ENCODE data around the gene AVPR1A.

AVPR1A gene

GRCh38 chr12:63150713-63151622 lies at the start of gene AVPR1A:
Gene AVPR1A (minus strand): TSS chr12:63151201. CDS start chr12:63150836, 365 bp downstream.
- no peaks in the 10 kb centered on the region for H3F3A ChIP-seq (ENCODE audit: control insufficient read depth, insufficient read depth)
- no peaks in the 10 kb centered on the region for H3K36me3 ChIP-seq (ENCODE audit: control insufficient read depth, low read length)
- H3K9me3 ChIP-seq (ENCODE audit: control insufficient read depth, insufficient read depth, low read length): peaks cover 5% of the 10 kb centered on the region; the same call in 1 of the 2 replicates
- H3K79me2 ChIP-seq (ENCODE audit: control insufficient read depth, low read length): no peaks in the 10 kb centered on the region
- no peaks in the 10 kb centered on the region for H3K27me3 ChIP-seq (ENCODE audit: control insufficient read depth, low read length)
- H4K20me1 ChIP-seq (ENCODE audit: control insufficient read depth, insufficient read depth, low read depth, low read length): no peaks in the 10 kb centered on the region
- no peak within 1 kb of the TSS for H3K4me3 ChIP-seq (ENCODE audit: low read length)
- H3K27ac ChIP-seq (ENCODE audit: low read depth, low read length): no peak within 1 kb of the TSS
- no peaks in the 10 kb centered on the region for H3K4me1 ChIP-seq (ENCODE audit: control insufficient read depth, low read length)
- H3K4me2 ChIP-seq (ENCODE audit: low read length): no peak within 1 kb of the TSS
- H3K9me2 ChIP-seq (replicated peaks; ENCODE audit: control insufficient read depth, low read length): no peaks in the 10 kb centered on the region
- TF ChIP-seq EZH2phosphoT487 (IDR thresholded peaks at IDR 0.05; ENCODE audit: borderline replicate concordance, low read length) (no peak), CTCF (IDR thresholded peaks at IDR 0.05; ENCODE audit: low read depth, low read length, poor library complexity, severe bottlenecking) (no peak)

GRCh38 chr12:63196168-63196567 lies 45.2 kb upstream of the AVPR1A start:
- H3K27ac ChIP-seq (ENCODE audit: low read depth, low read length): no peak overlapping the region
- H3K27me3 ChIP-seq (ENCODE audit: control insufficient read depth, low read length): no peaks in the 10 kb centered on the region
- H4K20me1 ChIP-seq (ENCODE audit: control insufficient read depth, insufficient read depth, low read depth, low read length): no peaks in the 10 kb centered on the region
- no peak for TF ChIP-seq EZH2phosphoT487 (IDR thresholded peaks at IDR 0.05; ENCODE audit: borderline replicate concordance, low read length)
- no peak for TF ChIP-seq CTCF (IDR thresholded peaks at IDR 0.05; ENCODE audit: low read depth, low read length, poor library complexity, severe bottlenecking)
- H3K9me3 ChIP-seq (ENCODE audit: control insufficient read depth, insufficient read depth, low read length): no peaks in the 10 kb centered on the region
- H3F3A ChIP-seq (ENCODE audit: control insufficient read depth, insufficient read depth): no peaks in the 10 kb centered on the region
- no peaks in the 10 kb centered on the region for H3K4me1 ChIP-seq (ENCODE audit: control insufficient read depth, low read length)
- H3K9me2 ChIP-seq (replicated peaks; ENCODE audit: control insufficient read depth, low read length): no peaks in the 10 kb centered on the region
- H3K4me2 ChIP-seq (ENCODE audit: low read length): no peak overlapping the region
- no peak overlapping the region for H3K4me3 ChIP-seq (ENCODE audit: low read length)
- H3K36me3 ChIP-seq (ENCODE audit: control insufficient read depth, low read length): no peaks in the 10 kb centered on the region
- H3K79me2 ChIP-seq (ENCODE audit: control insufficient read depth, low read length): no peaks in the 10 kb centered on the region

GRCh38 chr12:63179224-63179623 lies 28.2 kb upstream of the AVPR1A start:
- Histone ChIP-seq H3K27me3 (ENCODE audit: control insufficient read depth, low read length) (no peaks in the 10 kb centered on the region), H3K79me2 (ENCODE audit: control insufficient read depth, low read length) (no peaks in the 10 kb centered on the region), H3K9me2 (replicated peaks; ENCODE audit: control insufficient read depth, low read length) (no peaks in the 10 kb centered on the region), H3K9me3 (ENCODE audit: control insufficient read depth, insufficient read depth, low read length) (peaks cover 19% of the 10 kb centered on the region; the same call in 1 of the 2 replicates), H3K4me1 (ENCODE audit: control insufficient read depth, low read length) (no peaks in the 10 kb centered on the region), H3F3A (ENCODE audit: control insufficient read depth, insufficient read depth) (no peaks in the 10 kb centered on the region), H3K4me2 (ENCODE audit: low read length) (no peak overlapping the region), H3K27ac (ENCODE audit: low read depth, low read length) (no peak overlapping the region), H3K36me3 (ENCODE audit: control insufficient read depth, low read length) (no peaks in the 10 kb centered on the region), H4K20me1 (ENCODE audit: control insufficient read depth, insufficient read depth, low read depth, low read length) (no peaks in the 10 kb centered on the region), H3K4me3 (ENCODE audit: low read length) (no peak overlapping the region)
- TF ChIP-seq EZH2phosphoT487 (IDR thresholded peaks at IDR 0.05; ENCODE audit: borderline replicate concordance, low read length): no peak
- no peak for TF ChIP-seq CTCF (IDR thresholded peaks at IDR 0.05; ENCODE audit: low read depth, low read length, poor library complexity, severe bottlenecking)

Data from DOHH2 (cell line).